GM19023 (cell line): ENCODE data around the gene LHCGR.
"Not testable (repeated sequence)": the region's sequence is repeated elsewhere in the genome, so short reads cannot be mapped to it uniquely, and the experiment has no call there.

Experiments
- ATAC-seq: cut with Tn5 transposase; IDR thresholded peaks from one replicate; pipeline ENCODE4 v1.9.1; 2021; ENCODE audit warnings: mild to moderate bottlenecking, moderate library complexity; ENCODE audit not compliant: unreplicated experiment

Gene LHCGR

GRCh38 chr2:48713647-48714046, 41.9 kb downstream of the LHCGR start:
- ATAC-seq: no peak

GRCh38 chr2:48712151-48712550, 43.4 kb downstream of the LHCGR start:
- no peak for ATAC-seq

- no peak for ATAC-seq
Measured at GRCh38 chr2:48711343-48711742, 44.2 kb downstream of the LHCGR start.

- ATAC-seq: no peak
Measured at GRCh38 chr2:48709096-48710034, 46.2 kb downstream of the LHCGR start.

GRCh38 chr2:48707466-48707865, 48.1 kb downstream of the LHCGR start:
- no peak for ATAC-seq

GRCh38 chr2:48703621-48704020, 51.9 kb downstream of the LHCGR start:
- not testable (repeated sequence) for ATAC-seq

- ATAC-seq: no peak
Measured at GRCh38 chr2:48699348-48699930, 56.1 kb downstream of the LHCGR start.

- no peak for ATAC-seq
Measured at GRCh38 chr2:48696881-48697280, 58.6 kb downstream of the LHCGR start.

GRCh38 chr2:48695991-48696390, 59.5 kb downstream of the LHCGR start:
- no peak for ATAC-seq

GRCh38 chr2:48694149-48694548, 61.4 kb downstream of the LHCGR start:
- ATAC-seq: no peak

GRCh38 chr2:48693645-48694044, 61.9 kb downstream of the LHCGR start:
- ATAC-seq: no peak

- ATAC-seq: no peak
Measured at GRCh38 chr2:48693066-48693465, 62.5 kb downstream of the LHCGR start.

GRCh38 chr2:48691935-48692691, 63.4 kb downstream of the LHCGR start:
- ATAC-seq: no peak

- no peak for ATAC-seq
Measured at GRCh38 chr2:48685126-48685525, 70.4 kb downstream of the LHCGR start.

GRCh38 chr2:48677450-48677849, 78.1 kb downstream of the LHCGR start:
- ATAC-seq: no peak

GRCh38 chr2:48674933-48675332, 80.6 kb downstream of the LHCGR start:
- ATAC-seq: no peak

GRCh38 chr2:48673581-48673980, 81.9 kb downstream of the LHCGR start:
- no peak for ATAC-seq

GRCh38 chr2:48668992-48669391, 86.5 kb downstream of the LHCGR start:
- ATAC-seq: no peak

GRCh38 chr2:48651158-48651790, 104.2 kb downstream of the LHCGR start:
- ATAC-seq: no peak

- no peak for ATAC-seq
Measured at GRCh38 chr2:48638261-48638660, 117.3 kb downstream of the LHCGR start.
